HTR-8/SVneo (cell line): Measurements from ENCODE around the gene SUSD2.
A peak's percentile ranks its signal among the peaks of the same experiment; 100 is the strongest.
"Not testable (repeated sequence)": the region's sequence is repeated elsewhere in the genome, so short reads cannot be mapped to it uniquely, and the experiment has no call there.

Source experiments
- DNase-seq: peaks from one replicate; pipeline ENCODE4 v3.0.0; 2011; ENCODE audit warnings: low spot score, mixed read lengths; ENCODE audit not compliant: insufficient read length
- FAIRE-seq: peaks from 2 replicates; lab custom pipeline; 2011; peaks lifted over from hg19 to GRCh38; lab: Jason Lieb, UNC

SUSD2 gene

DNA sequence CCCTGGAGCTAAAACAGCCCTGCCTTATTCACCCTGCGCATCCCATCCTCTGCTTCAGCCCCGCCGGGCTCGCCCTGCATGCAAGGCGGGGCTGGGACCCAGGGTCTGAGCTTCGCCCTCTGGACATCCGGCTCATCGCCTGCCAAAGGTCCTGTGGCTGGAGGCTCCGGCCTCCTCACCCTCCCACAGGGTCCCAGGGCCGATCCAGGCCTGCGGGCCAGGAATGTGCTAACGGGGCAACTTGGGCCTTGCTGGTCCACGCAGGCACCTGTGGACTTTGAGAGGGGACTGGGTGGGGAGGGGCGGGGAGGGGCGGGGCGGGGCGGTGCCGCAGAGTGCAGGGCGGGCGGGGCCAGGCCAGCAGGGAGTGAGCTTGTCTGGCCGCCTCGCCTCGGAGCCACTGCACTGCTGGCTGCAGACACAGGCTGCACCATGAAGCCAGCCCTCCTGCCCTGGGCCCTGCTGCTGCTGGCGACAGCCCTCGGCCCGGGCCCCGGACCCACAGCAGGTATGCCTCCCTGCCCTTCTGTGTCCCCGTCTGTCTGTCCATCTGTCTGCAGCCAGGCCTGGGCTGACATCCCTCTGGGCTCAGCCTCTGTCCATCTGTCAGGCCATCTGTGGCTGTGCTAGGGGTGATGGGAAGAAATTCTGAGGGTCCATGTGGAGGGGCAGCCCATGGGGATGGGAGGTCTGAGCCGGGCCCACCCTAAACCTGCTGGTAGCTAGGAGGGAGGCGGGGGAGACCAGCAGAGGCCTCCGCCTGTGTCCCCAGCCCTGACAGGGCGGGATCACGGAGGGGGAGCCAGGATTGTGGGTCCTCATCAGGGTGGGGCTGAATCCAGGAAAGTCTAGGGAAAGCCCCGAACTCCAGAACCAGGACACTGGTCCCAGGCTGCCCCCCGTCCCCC is at the start of gene SUSD2:
Gene SUSD2, plus strand, starts transcription at position 400 of the 908 bp plus-strand sequence. Its CDS starts 33 bp downstream, at position 433.
- no peak for DNase-seq
- FAIRE-seq, result no peak

DNA sequence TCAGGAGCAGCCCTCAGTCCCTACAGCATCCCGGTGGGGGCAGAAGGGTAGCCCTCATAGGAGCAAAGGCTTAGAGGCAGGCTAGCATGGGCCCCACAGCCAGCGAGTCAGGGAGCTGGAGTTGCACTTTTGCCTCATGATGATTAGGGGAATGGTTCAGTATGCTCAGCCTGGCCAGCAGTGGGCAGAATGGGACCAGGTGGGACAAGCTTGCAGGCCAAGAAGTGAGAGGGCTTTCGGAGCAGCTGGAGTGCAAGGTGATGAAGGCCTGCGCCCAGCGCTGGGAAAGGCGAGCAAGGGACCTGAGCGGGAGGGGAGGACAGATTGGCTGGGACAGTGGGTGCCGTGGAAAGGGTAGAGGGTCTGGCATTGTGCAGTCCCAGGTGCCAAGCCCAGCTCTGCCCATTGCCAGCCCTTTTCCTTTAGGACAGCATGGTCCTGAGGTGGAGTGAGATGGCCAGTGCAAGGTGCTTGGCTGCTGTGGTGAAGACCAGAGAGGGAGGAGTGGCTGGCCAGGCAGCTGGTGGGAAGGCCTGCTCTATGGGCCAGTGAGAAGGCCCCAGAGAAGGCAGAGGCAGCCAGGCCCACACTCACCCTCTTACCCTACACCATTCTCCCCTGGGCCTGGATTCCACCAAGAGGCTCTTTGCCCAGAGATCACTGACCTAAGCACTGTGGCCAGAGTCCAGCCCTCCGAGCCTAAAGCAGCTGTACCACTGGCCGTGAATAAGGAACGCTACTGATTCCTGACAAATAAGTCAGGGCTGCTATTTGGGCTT is 47.9 kb upstream of the SUSD2 start:
- DNase-seq (no peak), FAIRE-seq (no peak)

- DNase-seq, result no peak
- no peak for FAIRE-seq
Measured at GRCh38 chr22:24134090-24134846, 47.0 kb upstream of the SUSD2 start.

- DNase-seq, FAIRE-seq: not testable (repeated sequence)
Measured at GRCh38 chr22:24136533-24136932, 44.8 kb upstream of the SUSD2 start.

- FAIRE-seq (no peak), DNase-seq (no peak)
Measured at GRCh38 chr22:24137595-24137994, 43.7 kb upstream of the SUSD2 start.

DNA sequence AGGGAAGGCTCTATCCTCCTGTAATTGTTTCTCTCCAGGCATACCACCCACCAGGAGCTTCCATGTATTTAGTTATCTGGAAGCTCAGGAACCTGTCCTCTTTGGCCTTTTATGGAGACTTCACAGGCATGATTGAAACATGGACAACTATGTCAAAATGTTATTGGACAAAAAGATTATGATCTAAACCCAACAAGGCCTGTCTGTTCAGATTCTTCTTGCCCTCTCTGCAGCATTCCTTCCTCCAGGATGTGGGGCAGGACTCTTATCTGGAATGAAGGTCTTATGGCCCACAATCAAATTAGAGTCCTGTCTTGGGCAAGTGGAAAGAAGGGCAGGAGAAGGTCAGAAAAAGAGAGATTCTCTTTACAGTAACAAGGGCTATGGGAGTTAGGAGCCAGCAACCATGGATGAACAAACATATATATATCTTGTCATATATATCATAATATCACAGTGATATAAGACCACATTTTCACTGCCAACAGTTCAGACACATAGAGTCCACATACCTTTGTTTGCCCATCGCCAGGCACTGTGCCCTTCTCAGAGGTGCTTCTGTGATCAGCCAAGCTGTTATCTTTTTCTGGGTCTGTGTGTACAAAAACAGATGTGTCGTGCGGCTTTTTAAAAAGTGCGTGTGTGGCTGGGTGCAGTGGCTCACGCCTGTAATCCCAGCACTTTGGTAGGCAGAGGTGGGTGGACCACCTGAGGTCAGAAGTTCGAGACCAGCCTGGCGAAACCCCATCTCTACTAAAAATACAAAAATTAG is 42.5 kb upstream of the SUSD2 start:
- DNase-seq, result no peak

DNA sequence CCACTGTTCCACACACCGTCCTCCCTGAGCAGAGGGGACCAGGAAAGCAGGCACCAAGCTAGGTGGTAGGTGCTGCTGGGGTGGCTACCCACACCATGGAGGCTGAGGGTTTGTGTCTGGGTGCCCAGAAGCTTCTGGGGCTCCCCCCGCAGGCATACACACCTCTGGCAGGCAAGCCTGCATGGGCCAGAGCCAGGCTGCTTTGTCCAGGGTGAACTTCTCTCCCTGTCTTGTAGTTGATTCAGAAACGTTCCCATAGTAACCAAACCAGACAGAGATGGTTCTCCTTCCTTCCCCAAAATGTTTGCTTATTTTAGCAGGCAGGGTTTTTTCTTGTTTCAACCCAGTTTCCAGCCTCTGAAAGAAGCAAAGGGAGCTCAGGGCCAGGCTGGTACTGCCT is 40.9 kb upstream of the SUSD2 start:
- DNase-seq (no peak), FAIRE-seq (no peak)

More for the DNA sequence above, 42.5 kb upstream of the SUSD2 start:
- no peak for FAIRE-seq

DNA sequence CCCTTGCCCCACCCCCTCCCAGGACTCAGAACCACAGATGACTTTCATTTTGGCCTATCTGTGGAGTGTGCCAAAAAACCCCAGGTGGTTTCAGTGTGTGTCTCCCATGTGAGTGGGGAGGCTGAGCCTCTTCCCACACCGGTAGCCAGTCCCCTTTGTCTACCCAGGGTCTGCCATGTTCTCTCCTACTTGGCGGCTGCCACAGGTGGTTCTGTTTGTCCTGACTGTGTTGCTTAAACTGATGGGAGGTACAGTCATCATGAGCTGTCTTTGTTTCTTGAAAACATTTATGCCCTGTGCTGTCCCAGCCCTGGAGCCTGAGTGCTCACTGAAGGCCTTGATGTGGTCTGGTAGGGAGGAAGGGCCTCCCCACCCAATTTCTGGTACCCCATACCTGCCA is 39.7 kb upstream of the SUSD2 start:
- DNase-seq (no peak), FAIRE-seq (no peak)

GRCh38 chr22:24142241-24142640 is 39.0 kb upstream of the SUSD2 start:
- FAIRE-seq, result no peak

DNA sequence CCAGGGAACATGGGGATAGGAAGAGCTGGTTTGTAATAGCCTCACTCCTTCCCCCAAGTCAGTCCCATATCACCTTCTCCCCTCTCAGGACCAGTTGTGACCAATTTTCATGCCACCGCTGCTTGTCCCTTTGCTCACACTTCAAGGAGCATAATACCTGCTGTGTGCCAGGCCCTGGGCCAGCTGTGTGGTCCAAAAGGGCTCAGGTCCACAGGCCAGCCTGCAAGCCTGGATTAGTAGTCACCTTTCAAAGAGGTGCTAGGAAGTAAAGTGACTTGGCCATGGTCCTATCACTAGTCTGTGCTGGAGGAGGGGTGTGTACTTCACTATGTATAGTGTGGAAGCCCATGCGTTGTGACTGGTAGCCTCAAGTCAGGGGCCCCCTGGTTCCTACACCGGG is 38.5 kb upstream of the SUSD2 start:
- no peak for FAIRE-seq
- DNase-seq, result no peak

More at GRCh38 chr22:24142241-24142640, 39.0 kb upstream of the SUSD2 start:
- DNase-seq, result no peak

DNA sequence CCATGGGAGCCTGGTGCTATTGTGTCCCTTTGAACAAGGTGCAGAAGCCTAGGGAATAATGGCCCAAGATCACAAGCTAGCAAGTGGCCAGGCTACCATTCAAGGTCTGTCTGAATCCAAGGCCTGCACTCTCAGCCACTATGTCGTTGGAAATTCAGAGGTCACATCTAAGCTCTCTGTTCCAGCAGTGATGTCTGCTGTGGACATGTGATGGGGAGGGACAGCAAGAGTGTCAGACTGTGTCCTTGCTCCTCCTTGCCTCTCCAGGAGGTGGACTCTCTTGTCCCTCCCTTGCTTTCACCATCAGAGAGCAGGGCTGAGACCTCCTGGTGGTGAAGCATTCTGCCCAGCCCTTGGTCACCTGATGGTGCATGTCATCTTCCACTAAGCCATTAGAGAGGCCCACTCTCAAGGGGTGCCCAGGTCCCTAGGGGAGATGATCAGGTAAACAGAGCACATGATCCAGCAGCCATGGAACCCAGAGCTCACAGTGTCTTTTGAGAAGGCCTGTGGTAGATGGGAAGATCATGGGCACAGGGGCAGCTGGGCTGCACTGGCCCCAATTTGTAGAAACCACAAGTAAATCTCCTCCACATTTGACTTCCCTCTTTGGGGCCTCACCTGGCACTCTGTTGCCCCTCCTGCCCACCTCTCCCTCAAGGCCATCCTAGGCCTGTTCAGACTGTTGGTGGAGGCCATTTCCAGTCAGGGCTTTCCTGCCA is 37.1 kb upstream of the SUSD2 start:
- no peak for FAIRE-seq
- DNase-seq, result no peak

DNA sequence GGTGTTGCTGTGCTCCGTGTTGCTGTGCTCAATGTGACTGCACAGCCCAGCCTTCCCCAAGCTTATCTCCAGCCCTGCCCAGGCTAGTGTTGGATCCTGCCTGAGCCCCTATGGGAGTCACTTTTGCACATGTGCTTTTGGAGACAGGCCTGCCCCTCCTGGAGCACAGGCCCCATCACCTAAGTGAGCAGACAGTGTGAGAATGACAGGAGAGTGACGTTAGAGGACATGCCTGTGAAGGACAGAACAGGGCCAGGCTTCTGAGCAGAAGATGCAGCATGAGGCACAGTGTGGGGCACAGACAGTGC is 36.6 kb upstream of the SUSD2 start:
- FAIRE-seq, result no peak
- no peak for DNase-seq

DNA sequence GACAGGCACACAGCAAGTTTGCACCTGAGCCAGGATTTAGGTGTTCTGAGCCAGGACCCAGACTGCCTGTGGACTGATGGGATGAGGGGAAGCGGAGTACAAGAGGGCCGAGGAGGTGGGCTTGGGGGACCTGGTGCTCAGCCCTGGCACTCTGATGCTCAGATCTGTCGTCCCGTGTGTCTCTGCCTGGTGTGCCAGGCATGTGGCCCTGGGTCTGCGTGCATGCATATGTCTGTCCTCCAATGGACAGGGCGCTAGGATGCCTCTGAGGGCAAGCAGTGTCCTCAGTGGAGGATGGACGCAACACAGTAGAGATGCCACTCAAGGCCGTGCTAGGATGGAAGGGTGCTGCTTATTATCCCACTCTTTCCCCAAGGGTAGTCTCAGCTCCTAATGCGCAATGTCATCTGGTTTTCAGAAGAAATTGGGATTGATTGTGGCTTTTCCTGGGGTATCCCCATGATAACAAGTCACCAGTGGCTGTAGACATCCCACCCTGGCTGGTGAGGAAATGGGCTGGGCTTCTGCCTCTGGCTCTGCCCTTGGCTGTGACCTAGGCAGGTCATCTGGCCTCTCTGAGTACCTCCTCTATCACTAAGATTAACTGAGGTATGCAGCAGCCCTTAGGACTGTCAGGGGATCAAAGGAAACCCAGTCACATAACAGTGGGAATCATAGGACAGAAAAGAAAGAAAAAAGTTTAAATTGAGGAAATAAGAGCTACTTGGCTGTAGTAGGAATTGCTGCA is 35.7 kb upstream of the SUSD2 start:
- DNase-seq (no peak), FAIRE-seq (no peak)

GRCh38 chr22:24146194-24146616 is 35.1 kb upstream of the SUSD2 start:
- FAIRE-seq (no peak), DNase-seq (peak; percentile 36)

DNA sequence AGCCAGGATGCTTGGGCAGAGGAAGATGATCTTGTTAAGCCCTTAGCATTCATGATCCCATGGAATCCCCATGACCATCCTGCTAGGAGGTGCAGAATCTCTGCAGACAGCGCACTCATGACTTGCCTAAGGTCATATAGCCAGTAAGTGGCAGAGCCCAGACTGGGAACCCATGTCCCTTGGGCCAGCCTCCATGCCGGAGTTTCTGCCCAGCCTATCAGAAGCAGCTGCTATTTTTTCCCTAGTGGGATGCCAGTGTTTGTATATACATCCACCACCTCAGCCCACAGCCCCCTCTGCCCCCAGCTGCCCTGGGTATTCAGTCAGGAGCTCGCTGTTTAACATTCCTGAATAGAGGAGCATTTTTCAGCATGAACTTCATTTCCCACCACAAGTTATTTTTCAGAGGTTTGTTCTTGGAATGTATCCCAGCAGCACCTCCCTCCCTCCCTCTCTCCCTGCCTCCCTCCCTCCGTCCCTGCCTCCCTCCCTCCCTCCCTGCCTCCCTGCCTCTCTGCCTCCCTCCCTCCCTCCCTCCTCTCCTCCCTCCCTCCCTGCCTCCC is 34.4 kb upstream of the SUSD2 start:
- FAIRE-seq (no peak), DNase-seq (peak; percentile 22)

DNA sequence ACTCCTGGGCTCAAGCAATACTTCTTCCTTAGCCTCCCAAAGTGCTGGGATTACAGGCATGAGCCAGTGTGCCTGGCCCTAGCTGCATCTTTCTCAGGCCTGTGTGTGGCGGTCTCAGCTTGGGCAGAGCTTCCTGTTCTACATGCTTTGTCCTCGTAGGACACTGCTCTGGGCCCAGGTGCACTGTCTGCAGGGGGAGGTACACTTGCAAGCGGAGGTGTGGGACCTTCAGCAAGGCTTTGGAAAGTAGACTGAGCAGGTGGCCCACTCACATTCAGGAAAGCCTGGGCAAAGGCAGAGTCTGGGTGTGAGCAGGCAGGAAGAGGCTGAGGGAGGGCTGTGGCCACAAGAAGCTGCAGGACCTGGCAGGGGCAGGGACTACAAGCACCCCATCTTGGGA is 33.6 kb upstream of the SUSD2 start:
- FAIRE-seq (no peak), DNase-seq (no peak)

DNA sequence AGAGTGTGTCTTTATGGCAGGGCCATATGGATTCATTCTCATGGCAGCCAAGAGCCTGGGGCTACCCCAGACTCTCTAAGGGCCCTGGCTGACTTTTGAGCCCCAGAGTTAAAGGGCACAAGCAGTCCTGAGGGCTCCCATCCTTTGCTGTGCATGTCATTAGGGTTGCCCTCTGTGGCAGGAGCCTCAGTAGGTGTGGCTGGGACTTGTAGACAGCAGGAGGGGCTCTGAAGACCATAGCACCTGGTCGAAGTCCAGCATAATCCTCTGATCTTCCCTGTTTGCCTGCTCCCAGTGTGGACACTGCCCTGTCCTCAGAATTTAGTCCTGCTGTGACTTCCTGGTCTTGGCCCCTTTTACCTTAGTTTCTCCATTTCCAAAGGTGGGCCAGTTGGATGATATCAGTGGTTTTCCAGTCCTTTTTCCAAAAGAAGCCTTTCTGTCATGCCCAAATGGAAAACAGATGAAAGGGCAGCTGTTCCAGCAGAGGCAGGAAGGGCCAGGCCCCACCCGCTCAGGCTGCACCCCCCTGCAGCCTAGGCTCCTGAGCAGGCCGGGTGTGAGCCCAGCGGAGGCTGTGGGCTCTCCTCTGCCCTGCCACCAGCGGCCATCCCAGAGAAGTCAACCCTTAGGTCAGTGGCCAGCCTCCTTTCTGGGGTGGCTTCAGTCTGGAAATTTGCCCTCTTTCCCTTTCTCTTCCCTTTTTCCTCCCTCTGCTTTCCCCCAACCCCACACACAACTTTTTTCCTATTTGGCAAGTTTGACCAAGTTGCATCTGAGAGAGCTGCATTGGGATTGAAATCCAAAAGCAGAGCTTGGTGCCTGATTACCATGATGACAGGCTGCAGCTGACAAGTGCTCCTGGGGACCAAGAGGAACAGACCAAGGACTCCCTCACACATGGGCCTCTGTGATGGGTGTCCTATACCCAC is 32.8 kb upstream of the SUSD2 start:
- no peak for FAIRE-seq
- no peak for DNase-seq
